GM12892 (cell line): Measurements from ENCODE around the gene SOBP.

ENCODE experiments used
- POLR2A ChIP-seq: IDR thresholded peaks from 2 replicates; pipeline ENCODE4 v1.6.1; 2011; ENCODE audit warnings: low read depth, low read length, control low read depth
- POLR2AphosphoS5 ChIP-seq: IDR thresholded peaks from 2 replicates; pipeline ENCODE4 v1.6.1; 2011; ENCODE audit warnings: low read depth, low read length, control low read depth
- TAF1 ChIP-seq: IDR thresholded peaks from 2 replicates; pipeline ENCODE4 v1.6.1; 2011; ENCODE audit warnings: low read depth, mild to moderate bottlenecking, control low read depth, low read length, borderline replicate concordance

- no peak for TF ChIP-seq TAF1
- TF ChIP-seq POLR2AphosphoS5: no peak
- TF ChIP-seq POLR2A: no peak
Observed at GRCh38 chr6:107447663-107448216, 42.2 kb upstream of the SOBP start.
